K562 (cell line): ENCODE data around the gene CDKN2C. TPM values are rescaled to one million over a fixed set of nuclear protein-coding genes. Genes with fewer than 3 reads are reported as not detected.
A peak's percentile ranks its signal among the peaks of the same experiment; 100 is the strongest.

Source experiments
- CBX1 ChIP-seq: sonication (generic); IDR thresholded peaks from 2 replicates; pipeline ENCODE4 v1.6.1; 2016; ENCODE audit warnings: antibody characterized with exemption, low read depth, mild to moderate bottlenecking
- CREB1 ChIP-seq, 2 experiments: sonication (generic) in 1 of 2; formaldehyde crosslinking in 1 of 2; IDR thresholded peaks; 2 replicates each; pipeline versions ENCODE4 v1.6.1 to v1.8.0; 2012 to 2022; ENCODE audit warnings: inconsistent platforms in 1 of 2, mild to moderate bottlenecking in 1 of 2, missing genetic modification reagents in 1 of 2, moderate library complexity in 1 of 2
- CREBBP ChIP-seq: IDR thresholded peaks from one replicate; pipeline ENCODE4 v1.6.1; 2012; ENCODE audit warnings: low read depth, mild to moderate bottlenecking, control low read depth, inconsistent platforms, low read length
- EGR1 ChIP-seq: fragments of 450-650 bp; conservative IDR thresholded peaks from 2 replicates; pipeline ENCODE4 v1.6.1; 2017; ENCODE audit warnings: mild to moderate bottlenecking
- ETV5 ChIP-seq: sonication (generic); formaldehyde crosslinking; IDR thresholded peaks from 2 replicates; pipeline ENCODE4 v1.4.0; 2020; ENCODE audit warnings: low read depth, mild to moderate bottlenecking, missing genetic modification reagents
- FUS ChIP-seq: fragments of 200-400 bp; formaldehyde crosslinking; optimal IDR thresholded peaks from 2 replicates; pipeline ENCODE3; 2017; ENCODE audit warnings: low read depth, low read length
- GTF2B ChIP-seq: IDR thresholded peaks from 2 replicates; pipeline ENCODE4 v1.6.1; 2011; ENCODE audit not compliant: insufficient read length; ENCODE audit errors: extremely low read depth
- NCOA1 ChIP-seq: fragments of 450-650 bp; IDR thresholded peaks from 2 replicates; pipeline ENCODE4 v1.6.1; 2016; ENCODE audit warnings: low read depth
- PREB ChIP-seq: sonication (generic); formaldehyde crosslinking; IDR thresholded peaks from 2 replicates; pipeline ENCODE4 v1.8.1; 2023; ENCODE audit warnings: mild to moderate bottlenecking, missing genetic modification reagents
- ZBTB43 ChIP-seq: sonication (generic); formaldehyde crosslinking; IDR thresholded peaks from 2 replicates; pipeline ENCODE4 v1.8.0; 2023; ENCODE audit warnings: mild to moderate bottlenecking, missing genetic modification reagents
- ZNF586 ChIP-seq: fragments of 450-650 bp; formaldehyde crosslinking; conservative IDR thresholded peaks from 2 replicates; pipeline ENCODE4 v1.4.0; 2020; ENCODE audit warnings: mild to moderate bottlenecking, moderate library complexity
- polyA plus RNA-seq, 8 experiments: library from polyadenylated mRNA; depleted of rRNA in 4 of 8; stranded (reverse) in 5 of 8; unstranded in 3 of 8; fragments of >200 nt; fragmentation: Nextera tagmentation in 2 of 8; fragmentation: Illumina TruSeq in 1 of 8; extraction: Ambion mirVana in 2 of 8; extraction: Trizol in 1 of 8; gene quantifications; 2 replicates each; pipeline versions ENCODE4 v1.2.1 to v1.2.3, GENCODE V29; 2011 to 2014; ENCODE audit warnings: inconsistent platforms in 1 of 8, missing spikeins in 1 of 8
- total RNA-seq, 7 experiments: library from RNA; depleted of rRNA in 6 of 7; stranded (reverse); fragments of >200 nt in 6 of 7; fragmentation: Illumina TruSeq in 2 of 7; extraction: Trizol in 2 of 7; gene quantifications; 2 replicates each; pipeline versions ENCODE4 v1.2.1 to v1.2.3, GENCODE V29; 2011 to 2021; ENCODE audit warnings: low replicate concordance in 1 of 7

CDKN2C gene
- total and polyA plus RNA-seq, 9 of the 15 experiments (the other 6 are each of a cell fraction or from before 2014, with no cell fraction given): 11.9 to 74.3 (median 45.9) TPM

DNA sequence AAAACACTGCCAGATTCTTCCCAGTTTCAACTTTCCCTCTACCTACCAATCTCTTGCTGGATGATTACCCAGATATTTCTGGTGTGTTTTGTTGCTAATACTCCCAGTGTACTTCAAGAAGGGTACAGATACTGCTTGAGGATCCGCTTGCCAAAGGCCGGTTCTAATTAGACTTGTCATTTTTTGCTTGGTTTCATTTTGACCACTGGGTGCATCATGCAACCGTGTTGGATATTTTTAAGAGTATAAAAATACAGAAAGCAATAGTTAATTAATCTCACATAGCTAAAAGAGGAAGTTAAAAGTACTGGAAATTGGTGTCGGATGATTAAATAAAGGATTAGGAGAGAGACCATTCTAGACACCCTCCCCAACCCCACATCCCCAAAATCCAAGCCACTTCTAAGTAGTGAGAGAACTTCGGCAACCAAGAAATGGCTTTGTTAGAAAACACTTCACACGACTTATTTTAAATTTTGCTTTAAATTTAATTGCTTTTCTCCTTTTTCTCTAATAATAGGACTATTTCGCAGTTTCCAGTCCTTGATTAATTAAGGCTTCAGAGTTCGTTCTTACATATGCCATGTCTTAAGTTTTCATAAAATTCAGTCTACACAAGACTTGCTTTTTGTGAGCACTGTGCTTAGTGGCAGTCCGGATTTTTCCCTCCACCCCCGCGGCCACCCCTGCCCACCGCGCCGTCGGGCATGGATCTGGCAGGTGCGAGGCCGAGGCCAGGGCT is 2.5 kb upstream of the CDKN2C start (continued):
- no peak for TF ChIP-seq NCOA1
- peak; percentile 29; the same call in 1 of the 2 replicates for TF ChIP-seq EGR1
- no peak for TF ChIP-seq CREB1 (IDR thresholded peaks at IDR 0.05)
- no peak for TF ChIP-seq CREB1 (CRISPR knock-in tag; IDR thresholded peaks at IDR 0.05)
- TF ChIP-seq CBX1: no peak
- no peak for TF ChIP-seq FUS
- no peak for TF ChIP-seq GTF2B
- TF ChIP-seq ETV5: no peak
- no peak for TF ChIP-seq CREBBP
- TF ChIP-seq ZNF586 (CRISPR knock-in tag): no peak
- TF ChIP-seq ZBTB43 (CRISPR knock-in tag): no peak
- TF ChIP-seq PREB (CRISPR knock-in tag): no peak
